B cell (primary cell): ENCODE data around the gene EEF1A1. TPM values are rescaled to one million over a fixed set of nuclear protein-coding genes. Genes with fewer than 3 reads are reported as not detected.

ENCODE experiments used
- ATAC-seq: fragments of 200-7000 bp; cut with Tn5 transposase; one replicate; pipeline ENCODE4 v1.10.0; 2021; ENCODE audit warnings: low read depth, mild to moderate bottlenecking, moderate number of reproducible peaks, moderate library complexity
- CTCF ChIA-PET: fragments of 350-600 bp; sonication (Branson Sonifier 250); formaldehyde crosslinking; loops from one replicate; lab custom pipeline; 2021; ENCODE audit warnings: antibody characterized with exemption, inconsistent platforms; lab: Charles Lee
- POLR2A ChIA-PET: fragments of 350-600 bp; sonication (Branson Sonifier 250); formaldehyde crosslinking; loops from one replicate; lab custom pipeline; 2021; ENCODE audit warnings: antibody characterized with exemption; lab: Charles Lee
- DNase-seq: peaks from one replicate; pipeline ENCODE4 v3.0.0; 2013
- H2AFZ ChIP-seq: 2 replicates; pipeline ENCODE4 v1.6.1; 2012; ENCODE audit warnings: mild to moderate bottlenecking, low read depth, low read length; ENCODE audit not compliant: insufficient read depth, poor library complexity, severe bottlenecking
- H3K27ac ChIP-seq, 2 donors: 1 replicate in 1 of 2; 2 replicates in 1 of 2; pipeline ENCODE4 v1.5.1; 2012 to 2013; ENCODE audit warnings: low read length in 2 of 2, mild to moderate bottlenecking in 2 of 2, moderate library complexity in 1 of 2
- H3K27me3 ChIP-seq, 4 experiments: fragments of 200-600 bp in 1 of 4; sonication (generic) in 1 of 4; replicated peaks in 1 of 4; 1 replicate in 2 of 4; 2 replicates in 2 of 4; pipeline versions ENCODE4 v1.6.1 to v1.7.0; 2013 to 2016; ENCODE audit warnings: low read length in 3 of 4, mild to moderate bottlenecking in 2 of 4, mixed read lengths in 1 of 4, moderate library complexity in 1 of 4; ENCODE audit not compliant: insufficient read depth in 4 of 4, control insufficient read depth in 3 of 4; ENCODE audit errors: control extremely low read depth in 1 of 4
- H3K36me3 ChIP-seq, 2 experiments: replicated peaks in 1 of 2; 1 replicate in 1 of 2; 2 replicates in 1 of 2; pipeline versions ENCODE4 v1.6.1 to v1.7.1; 2013; ENCODE audit warnings: low read length in 1 of 2; ENCODE audit not compliant: insufficient read depth in 2 of 2, control insufficient read depth in 1 of 2; ENCODE audit errors: control extremely low read depth in 1 of 2, extremely low read depth in 1 of 2
- H3K4me1 ChIP-seq, 2 donors: fragments of 200-600 bp in 1 of 2; sonication (generic) in 1 of 2; 1 replicate in 1 of 2; 2 replicates in 1 of 2; pipeline versions ENCODE4 v1.5.1 to v1.6.1; 2013 to 2017; ENCODE audit warnings: low read length in 2 of 2; ENCODE audit not compliant: control insufficient read depth in 2 of 2, insufficient read depth in 2 of 2
- H3K4me2 ChIP-seq: replicated peaks from 2 replicates; pipeline ENCODE3; 2012; ENCODE audit warnings: mild to moderate bottlenecking, low read depth, low read length; ENCODE audit not compliant: poor library complexity, severe bottlenecking
- H3K4me3 ChIP-seq, 5 experiments: fragments of 200-600 bp in 1 of 5; sonication (generic) in 1 of 5; 1 replicate in 3 of 5; 2 replicates in 2 of 5; pipeline versions ENCODE4 v1.5.1 to v1.7.0; 2011 to 2016; ENCODE audit warnings: low read length in 4 of 5, mild to moderate bottlenecking in 4 of 5, low read depth in 2 of 5, control low read depth in 1 of 5, moderate library complexity in 1 of 5; ENCODE audit not compliant: insufficient read depth in 1 of 5; ENCODE audit errors: control extremely low read depth in 1 of 5, extremely low read depth in 1 of 5
- H3K79me2 ChIP-seq: fragments of 200-600 bp; sonication (generic); one replicate; pipeline ENCODE4 v1.6.0; 2016; ENCODE audit warnings: low read length; ENCODE audit not compliant: control insufficient read depth, insufficient read depth
- H3K9ac ChIP-seq: fragments of 200-600 bp; sonication (generic); 2 replicates; pipeline ENCODE4 v1.6.1; 2017; ENCODE audit warnings: mild to moderate bottlenecking, low read length, moderate library complexity
- H3K9me3 ChIP-seq, 3 donors: one replicate each; pipeline versions ENCODE4 v1.6.1 to v1.7.1; 2013; ENCODE audit warnings: low read length in 2 of 3; ENCODE audit not compliant: control insufficient read depth in 2 of 3, insufficient read depth in 1 of 3; ENCODE audit errors: control extremely low read depth in 1 of 3
- H4K20me1 ChIP-seq: 2 replicates; pipeline ENCODE4 v1.6.0; 2012; ENCODE audit warnings: mild to moderate bottlenecking, low read length; ENCODE audit not compliant: insufficient read depth, control insufficient read depth, poor library complexity, severe bottlenecking
- H3K27ac Mint-ChIP-seq: one replicate; pipeline ENCODE4 v1.8.0; 2021; ENCODE audit warnings: mixed read lengths
- H3K27me3 Mint-ChIP-seq: one replicate; pipeline ENCODE4 v1.8.0; 2021; ENCODE audit warnings: mixed read lengths
- H3K4me1 Mint-ChIP-seq: one replicate; pipeline ENCODE4 v1.8.0; 2021; ENCODE audit warnings: mixed read lengths
- H3K4me3 Mint-ChIP-seq: one replicate; pipeline ENCODE4 v1.8.0; 2021; ENCODE audit warnings: mixed read lengths
- H3K9me3 Mint-ChIP-seq: one replicate; pipeline ENCODE4 v1.8.0; 2022; ENCODE audit warnings: mixed read lengths; ENCODE audit not compliant: insufficient read depth
- EZH2 ChIP-seq: IDR thresholded peaks from 2 replicates; pipeline ENCODE4 v1.6.1; 2012; ENCODE audit warnings: borderline replicate concordance, low read depth, mild to moderate bottlenecking, moderate library complexity, low read length; ENCODE audit not compliant: insufficient read depth, poor library complexity, severe bottlenecking
- WGBS: methylation state at CpG from one replicate; pipeline ENCODE4 v1.1.5; 2013; ENCODE audit warnings: missing lambda C conversion rate; ENCODE audit not compliant: insufficient coverage; 5-methylcytosine and 5-hydroxymethylcytosine counted together
- intact Hi-C: fragments of 100-400 bp; cut with micrococcal nuclease; formaldehyde crosslinking; loops from one replicate; pipeline ENCODE4 v1.10.0; 2022
- polyA plus RNA-seq: library from polyadenylated mRNA; depleted of rRNA; stranded (reverse); fragments of >200 nt; gene quantifications from 2 replicates; pipeline ENCODE4 v1.2.3, GENCODE V29; 2012
- total RNA-seq, 2 donors: library from RNA; stranded (reverse); fragments of 120-200 nt in 1 of 2; gene quantifications; 1 replicate in 1 of 2; 2 replicates in 1 of 2; pipeline versions ENCODE4 v1.2.3 to v1.2.4, GENCODE V29; 2013 to 2022
- TF ChIP-seq, protein P1 (sequence below): fragments of 200-600 bp; IDR thresholded peaks from one replicate; pipeline ENCODE4 v1.8.0; 2022; ENCODE audit warnings: antibody characterized with exemption, mild to moderate bottlenecking

EEF1A1 gene
- total and polyA plus RNA-seq, 2 donors (not counting 1 experiment from before 2014, with no cell fraction given) = 9,671 to 12,769 TPM

DNA sequence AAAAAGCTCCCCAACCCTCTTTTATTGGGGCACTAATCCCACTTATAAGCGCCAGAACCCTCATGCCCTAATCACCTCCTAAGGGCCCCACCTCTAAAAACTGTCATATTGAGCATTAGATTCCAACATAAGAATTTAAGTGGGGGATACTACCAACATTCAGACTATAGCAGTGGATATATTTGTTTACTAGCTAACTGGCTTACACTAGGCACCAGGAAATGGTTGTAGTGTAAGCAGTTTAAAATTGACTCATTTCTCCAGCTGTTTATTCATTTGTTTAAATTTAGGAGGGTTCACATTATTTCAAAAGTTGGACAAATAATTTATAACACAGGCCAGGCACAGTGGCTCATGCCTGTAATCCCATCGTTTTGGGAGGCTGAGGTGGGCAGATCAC is 36.4 kb downstream of the EEF1A1 start:
- no peak overlapping the region for H3K27ac Mint-ChIP-seq
- Histone ChIP-seq H3K4me1 (no peaks in the 10 kb centered on the region), H3K4me3 (no peak overlapping the region), H4K20me1 (no peaks in the 10 kb centered on the region), H2AFZ (no peak overlapping the region), H3K9ac (no peak overlapping the region), H3K9me3 (no peaks in the 10 kb centered on the region), H3K27me3 (no peaks in the 10 kb centered on the region), H3K27ac (no peak overlapping the region), H3K79me2 (peaks cover 27% of the 10 kb centered on the region), H3K4me2 (no peak overlapping the region), H3K36me3 (peaks cover 2 to 86% of the 10 kb centered on the region in 2 experiments)
- no CpG with 5 or more reads among the region's 2 CpGs for WGBS
- no peaks in the 10 kb centered on the region for H3K9me3 Mint-ChIP-seq
- H3K4me1 Mint-ChIP-seq = peaks cover 3% of the 10 kb centered on the region
- POLR2A ChIA-PET = interaction anchor here (1.0 kb wide), 1 partner anchor 31 kb away, joined by 3 read pairs; no protein-coding TSS in a partner anchor
- intact Hi-C loops = no loop called here
- no peak for DNase-seq
- TF ChIP-seq, protein P1, sequence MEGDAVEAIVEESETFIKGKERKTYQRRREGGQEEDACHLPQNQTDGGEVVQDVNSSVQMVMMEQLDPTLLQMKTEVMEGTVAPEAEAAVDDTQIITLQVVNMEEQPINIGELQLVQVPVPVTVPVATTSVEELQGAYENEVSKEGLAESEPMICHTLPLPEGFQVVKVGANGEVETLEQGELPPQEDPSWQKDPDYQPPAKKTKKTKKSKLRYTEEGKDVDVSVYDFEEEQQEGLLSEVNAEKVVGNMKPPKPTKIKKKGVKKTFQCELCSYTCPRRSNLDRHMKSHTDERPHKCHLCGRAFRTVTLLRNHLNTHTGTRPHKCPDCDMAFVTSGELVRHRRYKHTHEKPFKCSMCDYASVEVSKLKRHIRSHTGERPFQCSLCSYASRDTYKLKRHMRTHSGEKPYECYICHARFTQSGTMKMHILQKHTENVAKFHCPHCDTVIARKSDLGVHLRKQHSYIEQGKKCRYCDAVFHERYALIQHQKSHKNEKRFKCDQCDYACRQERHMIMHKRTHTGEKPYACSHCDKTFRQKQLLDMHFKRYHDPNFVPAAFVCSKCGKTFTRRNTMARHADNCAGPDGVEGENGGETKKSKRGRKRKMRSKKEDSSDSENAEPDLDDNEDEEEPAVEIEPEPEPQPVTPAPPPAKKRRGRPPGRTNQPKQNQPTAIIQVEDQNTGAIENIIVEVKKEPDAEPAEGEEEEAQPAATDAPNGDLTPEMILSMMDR = no peak
- TF ChIP-seq EZH2 = no peak
- no peaks in the 10 kb centered on the region for H3K27me3 Mint-ChIP-seq
- CTCF ChIA-PET = no interaction called here
- H3K4me3 Mint-ChIP-seq = no peak overlapping the region
- ATAC-seq = no peak

DNA sequence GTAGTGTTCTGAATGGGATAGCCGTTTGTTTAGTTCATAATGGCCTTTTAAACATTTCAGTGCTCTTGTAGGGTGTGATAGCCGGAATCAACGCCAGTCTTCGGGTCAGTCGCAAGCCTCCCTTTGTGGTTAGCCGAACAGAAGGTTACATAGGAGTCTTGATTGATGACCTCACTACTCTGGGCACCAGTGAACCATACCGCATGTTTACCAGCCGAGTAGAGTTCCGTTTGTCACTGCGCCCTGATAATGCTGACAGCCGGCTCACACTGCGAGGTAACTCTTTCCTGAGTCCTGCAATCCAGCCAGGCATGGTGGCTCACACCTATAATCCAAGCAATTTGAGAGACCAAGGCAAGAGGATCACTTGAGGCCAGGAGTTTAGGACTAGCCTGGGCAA is 38.9 kb downstream of the EEF1A1 start:
- no peak overlapping the region for H3K27ac ChIP-seq
- no peak overlapping the region for H3K4me3 Mint-ChIP-seq
- H3K4me1 ChIP-seq = no peaks in the 10 kb centered on the region
- H3K27me3 ChIP-seq = no peaks in the 10 kb centered on the region
- no peak overlapping the region for H3K4me3 ChIP-seq
- WGBS = 96% methylated on average over 12 of the region's 12 CpGs
- H3K36me3 ChIP-seq = peaks cover 4 to 79% of the 10 kb centered on the region in 2 experiments
- no peaks in the 10 kb centered on the region for H3K9me3 Mint-ChIP-seq
- no peaks in the 10 kb centered on the region for H3K4me1 Mint-ChIP-seq
- ChIA-PET POLR2A (interaction anchor here (0.8 kb wide), 1 partner anchor 92 kb away, joined by 6 read pairs; no protein-coding TSS in a partner anchor), CTCF (no interaction called here)
- H3K4me2 ChIP-seq = no peak overlapping the region
- no peaks in the 10 kb centered on the region for H3K27me3 Mint-ChIP-seq
- peaks cover 32% of the 10 kb centered on the region for H3K79me2 ChIP-seq
- intact Hi-C loops = no loop called here
- TF ChIP-seq, protein P1 = no peak
- no peak for TF ChIP-seq EZH2
- no peaks in the 10 kb centered on the region for H3K9me3 ChIP-seq
- no peaks in the 10 kb centered on the region for H4K20me1 ChIP-seq
- no peak overlapping the region for H3K9ac ChIP-seq
- no peak overlapping the region for H3K27ac Mint-ChIP-seq
- DNase-seq = no peak
- H2AFZ ChIP-seq = no peak overlapping the region
- ATAC-seq = no peak
